Measurements from ENCODE around the gene ARL13A. TPM values are rescaled to one million over a fixed set of nuclear protein-coding genes. Genes with fewer than 3 reads are reported as not detected.
"Not testable (repeated sequence)": the region's sequence is repeated elsewhere in the genome, so short reads cannot be mapped to it uniquely, and the experiment has no call there.

The ARL13A gene
- total and polyA plus RNA-seq, 9 donors: 0.11 TPM; not detected in 8

- not testable (repeated sequence) for H3K4me1 ChIP-seq (ENCODE audit: control insufficient read depth, insufficient read depth, low read length); DNase-seq; H3K27me3 ChIP-seq (ENCODE audit: control insufficient read depth, insufficient read depth, low read length); H3K27ac ChIP-seq (ENCODE audit: low read length); H3K4me3 ChIP-seq (ENCODE audit: low read length); H3K36me3 ChIP-seq (ENCODE audit: control insufficient read depth, insufficient read depth, low read length); H3K9me3 ChIP-seq (replicated peaks; ENCODE audit: control insufficient read depth, low read depth, low read length)
- no CpG with 5 or more reads among the region's 1 CpG for WGBS (ENCODE audit: insufficient coverage)
Observed at GRCh38 chrX:100981498-100981845, 12.0 kb downstream of the ARL13A start.

DNA sequence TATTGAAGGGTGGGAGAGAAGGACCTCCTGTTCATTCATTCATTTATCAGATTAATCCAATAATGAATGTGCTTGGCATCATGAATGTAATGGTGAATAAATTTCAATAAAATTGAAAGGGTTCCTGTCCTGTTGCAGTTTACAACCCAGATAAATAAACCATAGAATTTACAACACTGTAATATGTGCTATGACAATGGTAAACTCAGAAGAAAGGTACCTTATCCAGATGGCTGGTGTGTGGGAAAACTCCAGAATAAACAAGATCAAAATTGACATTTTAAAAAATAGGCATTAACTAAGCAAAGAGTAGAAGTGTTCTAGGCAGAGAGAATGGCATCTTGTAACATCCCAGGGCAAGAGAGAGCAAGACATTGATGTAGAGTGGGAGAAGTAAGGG lies 15.3 kb downstream of the ARL13A start:
- peaks cover 9% of the 10 kb centered on the region for H3K27me3 ChIP-seq (ENCODE audit: control insufficient read depth, insufficient read depth, low read length)
- H3K4me3 ChIP-seq (ENCODE audit: low read length): no peak overlapping the region
- H3K27ac ChIP-seq (ENCODE audit: low read length): no peak overlapping the region
- no peaks in the 10 kb centered on the region for H3K9me3 ChIP-seq (replicated peaks; ENCODE audit: control insufficient read depth, low read depth, low read length)
- H3K4me1 ChIP-seq (ENCODE audit: control insufficient read depth, insufficient read depth, low read length): no peaks in the 10 kb centered on the region
- no peak for DNase-seq
- H3K36me3 ChIP-seq (ENCODE audit: control insufficient read depth, insufficient read depth, low read length): no peaks in the 10 kb centered on the region

GRCh38 chrX:100990139-100990538 lies 20.6 kb downstream of the ARL13A start:
- no peaks in the 10 kb centered on the region for H3K4me1 ChIP-seq (ENCODE audit: control insufficient read depth, insufficient read depth, low read length)
- H3K27me3 ChIP-seq (ENCODE audit: control insufficient read depth, insufficient read depth, low read length): peaks cover 2% of the 10 kb centered on the region
- no peak overlapping the region for H3K4me3 ChIP-seq (ENCODE audit: low read length)
- no peak overlapping the region for H3K27ac ChIP-seq (ENCODE audit: low read length)
- no peaks in the 10 kb centered on the region for H3K36me3 ChIP-seq (ENCODE audit: control insufficient read depth, insufficient read depth, low read length)
- H3K9me3 ChIP-seq (replicated peaks; ENCODE audit: control insufficient read depth, low read depth, low read length): no peaks in the 10 kb centered on the region
- no peak for DNase-seq
- WGBS (ENCODE audit: insufficient coverage): 60% methylated on average over 1 of the region's 2 CpGs

DNA sequence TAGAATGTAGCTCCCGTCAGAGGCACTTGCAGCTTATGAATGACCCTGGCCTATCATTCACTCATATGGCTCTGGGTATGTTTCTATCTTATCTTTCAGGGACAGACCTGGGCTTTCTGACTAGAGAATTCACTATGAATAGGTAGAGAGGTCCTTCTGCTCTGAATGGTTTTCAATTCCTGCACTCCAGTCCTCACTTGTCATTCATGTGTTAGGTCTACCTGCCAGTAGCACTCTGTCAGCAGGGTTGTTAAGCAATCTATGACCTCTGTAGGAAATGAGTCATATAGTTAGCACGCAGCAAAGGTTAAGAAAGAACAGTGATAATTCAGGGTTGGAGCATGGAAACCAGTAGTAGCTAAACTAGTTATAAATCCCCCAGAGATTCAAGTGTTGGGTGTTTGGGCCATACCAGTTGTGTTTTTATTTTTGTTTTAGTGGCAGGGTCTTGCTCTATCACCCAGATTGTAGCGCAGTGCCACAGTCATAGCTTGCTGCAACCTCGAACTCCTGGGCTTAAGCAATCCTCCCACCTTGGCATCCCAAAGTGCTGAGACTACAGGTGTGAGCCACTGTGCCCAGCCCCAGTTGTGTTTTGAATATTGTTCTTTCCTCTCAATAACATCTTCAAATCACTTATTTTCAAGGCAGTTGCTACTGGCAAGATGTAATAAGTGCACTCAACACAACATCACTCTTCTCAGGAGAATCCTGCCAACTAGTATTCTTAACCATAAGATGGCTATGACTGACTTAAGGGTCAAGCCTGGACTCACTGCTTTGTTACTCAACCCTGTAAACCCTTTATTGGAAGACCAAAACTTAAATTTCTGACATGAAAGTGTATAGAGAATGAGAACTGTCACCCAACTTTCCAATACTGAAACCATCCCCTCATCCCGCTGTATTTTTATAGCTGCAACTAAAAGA lies 25.1 kb downstream of the ARL13A start:
- no peak overlapping the region for H3K27ac ChIP-seq (ENCODE audit: low read length)
- 90% methylated on average over 3 of the region's 5 CpGs for WGBS (ENCODE audit: insufficient coverage)
- DNase-seq: no peak

DNA sequence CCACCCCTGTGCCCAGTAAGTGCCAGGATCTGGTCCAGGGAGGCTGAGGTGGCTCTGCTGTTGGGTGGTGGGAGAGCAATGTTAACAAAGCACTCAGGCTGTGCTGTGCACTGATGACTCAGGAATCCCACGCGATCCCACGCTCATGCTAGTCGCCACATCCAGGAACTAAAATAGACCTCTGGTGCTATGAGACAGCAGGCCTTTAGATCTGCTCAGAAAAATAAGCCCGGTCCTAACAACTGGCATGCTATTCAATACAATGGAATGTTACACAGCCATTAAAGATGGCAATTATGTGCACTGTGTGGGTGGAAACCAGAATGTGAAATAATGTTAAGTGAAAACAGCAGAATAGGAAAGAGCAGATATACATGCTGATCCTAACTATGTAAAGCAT lies 26.0 kb downstream of the ARL13A start:
- peaks cover 3% of the 10 kb centered on the region for H3K27me3 ChIP-seq (ENCODE audit: control insufficient read depth, insufficient read depth, low read length)
- no peaks in the 10 kb centered on the region for H3K4me1 ChIP-seq (ENCODE audit: control insufficient read depth, insufficient read depth, low read length)
- no peak overlapping the region for H3K4me3 ChIP-seq (ENCODE audit: low read length)
- no peaks in the 10 kb centered on the region for H3K9me3 ChIP-seq (replicated peaks; ENCODE audit: control insufficient read depth, low read depth, low read length)
- no peaks in the 10 kb centered on the region for H3K36me3 ChIP-seq (ENCODE audit: control insufficient read depth, insufficient read depth, low read length)
- WGBS (ENCODE audit: insufficient coverage): no CpG with 5 or more reads among the region's 5 CpGs
- no peak for DNase-seq
- H3K27ac ChIP-seq (ENCODE audit: low read length): no peak overlapping the region

More for the DNA sequence above, 25.1 kb downstream of the ARL13A start:
- no peaks in the 10 kb centered on the region for H3K36me3 ChIP-seq (ENCODE audit: control insufficient read depth, insufficient read depth, low read length)
- H3K4me3 ChIP-seq (ENCODE audit: low read length): no peak overlapping the region
- no peaks in the 10 kb centered on the region for H3K9me3 ChIP-seq (replicated peaks; ENCODE audit: control insufficient read depth, low read depth, low read length)
- peaks cover 3% of the 10 kb centered on the region for H3K27me3 ChIP-seq (ENCODE audit: control insufficient read depth, insufficient read depth, low read length)
- H3K4me1 ChIP-seq (ENCODE audit: control insufficient read depth, insufficient read depth, low read length): no peaks in the 10 kb centered on the region

DNA sequence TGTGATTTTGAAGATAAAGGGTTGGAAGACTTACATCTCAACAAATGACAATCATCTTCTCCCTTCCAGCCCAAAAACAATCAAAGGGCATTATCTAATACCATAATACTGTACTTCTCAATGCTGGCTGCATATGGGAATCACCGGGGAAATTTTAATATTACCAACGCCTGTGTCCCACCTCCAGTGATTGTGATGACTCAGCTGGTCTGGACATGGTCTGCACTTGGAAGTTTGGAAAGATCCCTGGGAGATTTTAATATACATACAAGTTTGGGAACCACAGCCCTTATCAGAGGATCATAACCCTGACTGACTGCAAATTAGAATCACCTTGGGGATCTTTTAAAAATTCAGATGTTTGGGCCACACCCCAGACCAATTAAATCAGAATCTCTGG lies 29.9 kb downstream of the ARL13A start:
- no peak overlapping the region for H3K4me3 ChIP-seq (ENCODE audit: low read length)
- no CpG with 5 or more reads among the region's 2 CpGs for WGBS (ENCODE audit: insufficient coverage)
- no peaks in the 10 kb centered on the region for H3K4me1 ChIP-seq (ENCODE audit: control insufficient read depth, insufficient read depth, low read length)
- peaks cover 3% of the 10 kb centered on the region for H3K27me3 ChIP-seq (ENCODE audit: control insufficient read depth, insufficient read depth, low read length)
- no peaks in the 10 kb centered on the region for H3K9me3 ChIP-seq (replicated peaks; ENCODE audit: control insufficient read depth, low read depth, low read length)
- H3K36me3 ChIP-seq (ENCODE audit: control insufficient read depth, insufficient read depth, low read length): no peaks in the 10 kb centered on the region
- DNase-seq: no peak
- no peak overlapping the region for H3K27ac ChIP-seq (ENCODE audit: low read length)

- Histone ChIP-seq H3K27ac (ENCODE audit: low read length) (no peak overlapping the region), H3K27me3 (ENCODE audit: control insufficient read depth, insufficient read depth, low read length) (peaks cover 7% of the 10 kb centered on the region), H3K4me3 (ENCODE audit: low read length) (no peak overlapping the region), H3K9me3 (replicated peaks; ENCODE audit: control insufficient read depth, low read depth, low read length) (no peaks in the 10 kb centered on the region), H3K36me3 (ENCODE audit: control insufficient read depth, insufficient read depth, low read length) (peaks cover 6% of the 10 kb centered on the region), H3K4me1 (ENCODE audit: control insufficient read depth, insufficient read depth, low read length) (no peaks in the 10 kb centered on the region)
- no peak for DNase-seq
Observed at GRCh38 chrX:101009090-101009489, 39.6 kb downstream of the ARL13A start.

DNA sequence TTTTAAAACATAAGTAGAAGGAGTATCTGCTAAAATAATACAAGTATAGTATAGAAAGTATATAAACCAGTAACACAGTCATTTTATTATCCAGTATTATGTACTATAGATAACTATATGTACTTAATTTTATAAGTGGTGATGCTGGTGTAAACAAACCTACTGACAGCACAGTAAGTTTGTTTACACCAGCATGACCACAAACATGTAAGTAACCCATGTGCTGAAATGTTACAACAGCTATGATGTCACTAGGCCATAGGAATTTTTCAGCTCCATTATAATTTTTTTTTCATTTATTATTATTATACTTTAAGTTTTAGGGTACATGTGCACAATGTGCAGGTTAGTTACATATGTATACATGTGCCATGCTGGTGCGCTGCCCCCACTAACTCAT lies 42.5 kb downstream of the ARL13A start:
- not testable (repeated sequence) for H3K36me3 ChIP-seq (ENCODE audit: control insufficient read depth, insufficient read depth, low read length); H3K27me3 ChIP-seq (ENCODE audit: control insufficient read depth, insufficient read depth, low read length); H3K9me3 ChIP-seq (replicated peaks; ENCODE audit: control insufficient read depth, low read depth, low read length); DNase-seq; H3K4me3 ChIP-seq (ENCODE audit: low read length); H3K4me1 ChIP-seq (ENCODE audit: control insufficient read depth, insufficient read depth, low read length); H3K27ac ChIP-seq (ENCODE audit: low read length)
- no CpG with 5 or more reads among the region's 1 CpG for WGBS (ENCODE audit: insufficient coverage)

GRCh38 chrX:101022020-101022419 lies 52.5 kb downstream of the ARL13A start:
- Histone ChIP-seq H3K4me3 (ENCODE audit: low read length) (no peak overlapping the region), H3K9me3 (replicated peaks; ENCODE audit: control insufficient read depth, low read depth, low read length) (no peaks in the 10 kb centered on the region), H3K36me3 (ENCODE audit: control insufficient read depth, insufficient read depth, low read length) (peaks cover 25% of the 10 kb centered on the region), H3K4me1 (ENCODE audit: control insufficient read depth, insufficient read depth, low read length) (no peaks in the 10 kb centered on the region), H3K27me3 (ENCODE audit: control insufficient read depth, insufficient read depth, low read length) (peaks cover 12% of the 10 kb centered on the region), H3K27ac (ENCODE audit: low read length) (no peak overlapping the region)
- WGBS (ENCODE audit: insufficient coverage): 100% methylated on average over 3 of the region's 3 CpGs
- DNase-seq: no peak

GRCh38 chrX:101025126-101025525 lies 55.6 kb downstream of the ARL13A start:
- peaks cover 9% of the 10 kb centered on the region for H3K27me3 ChIP-seq (ENCODE audit: control insufficient read depth, insufficient read depth, low read length)
- no peaks in the 10 kb centered on the region for H3K9me3 ChIP-seq (replicated peaks; ENCODE audit: control insufficient read depth, low read depth, low read length)
- H3K27ac ChIP-seq (ENCODE audit: low read length): no peak overlapping the region
- H3K4me3 ChIP-seq (ENCODE audit: low read length): no peak overlapping the region
- peaks cover 18% of the 10 kb centered on the region for H3K36me3 ChIP-seq (ENCODE audit: control insufficient read depth, insufficient read depth, low read length)
- H3K4me1 ChIP-seq (ENCODE audit: control insufficient read depth, insufficient read depth, low read length): no peaks in the 10 kb centered on the region
- no peak for DNase-seq

DNA sequence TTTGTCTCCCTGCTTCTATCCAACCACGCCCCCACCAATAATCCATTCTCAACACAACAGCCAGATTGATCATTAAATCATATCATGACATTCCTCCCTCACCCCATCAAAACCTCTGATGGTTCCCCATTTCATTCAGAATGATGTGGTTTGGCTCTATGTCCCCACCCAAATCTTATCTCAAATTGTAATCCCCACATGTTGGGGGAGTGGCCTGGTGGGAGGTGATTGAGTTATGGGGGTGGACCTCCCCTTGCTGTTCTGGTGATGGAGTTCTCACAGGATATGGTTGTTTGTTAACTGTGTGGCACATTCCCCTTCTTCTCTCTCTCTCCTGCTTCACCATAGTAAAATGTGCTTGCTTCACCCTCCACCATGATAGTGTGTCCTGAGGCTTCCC lies 59.1 kb downstream of the ARL13A start:
- Histone ChIP-seq H3K4me1 (ENCODE audit: control insufficient read depth, insufficient read depth, low read length) (no peaks in the 10 kb centered on the region), H3K27ac (ENCODE audit: low read length) (no peak overlapping the region), H3K36me3 (ENCODE audit: control insufficient read depth, insufficient read depth, low read length) (peaks cover 3% of the 10 kb centered on the region), H3K4me3 (ENCODE audit: low read length) (no peak overlapping the region), H3K9me3 (replicated peaks; ENCODE audit: control insufficient read depth, low read depth, low read length) (no peaks in the 10 kb centered on the region), H3K27me3 (ENCODE audit: control insufficient read depth, insufficient read depth, low read length) (peaks cover 6% of the 10 kb centered on the region)
- no peak for DNase-seq
- 75% methylated on average over 1 of the region's 1 CpG for WGBS (ENCODE audit: insufficient coverage)
